HepG2 (cell line): ENCODE data around the gene HID1. TPM values are rescaled to one million over a fixed set of nuclear protein-coding genes. Genes with fewer than 3 reads are reported as not detected.

Source experiments
- ARID2 ChIP-seq: sonication (generic); formaldehyde crosslinking; IDR thresholded peaks from 2 replicates; pipeline ENCODE4 v1.8.1; 2022; ENCODE audit warnings: mild to moderate bottlenecking, missing genetic modification reagents, borderline replicate concordance
- ATF7 ChIP-seq, 2 experiments: fragments of 450-650 bp in 1 of 2; sonication (generic) in 1 of 2; formaldehyde crosslinking in 1 of 2; IDR thresholded peaks; 2 replicates each; pipeline versions ENCODE4 v1.4.0 to v1.6.1; 2016 to 2020; ENCODE audit warnings: antibody characterized with exemption in 1 of 2, mild to moderate bottlenecking in 1 of 2, missing genetic modification reagents in 1 of 2
- BCL3 ChIP-seq: sonication (generic); formaldehyde crosslinking; IDR thresholded peaks from 2 replicates; pipeline ENCODE4 v1.5.1; 2020; ENCODE audit warnings: mild to moderate bottlenecking, missing genetic modification reagents, moderate library complexity
- BHLHE40 ChIP-seq: IDR thresholded peaks from 2 replicates; pipeline ENCODE4 v1.6.1; 2011; ENCODE audit warnings: low read length, improper control_type of control experiment
- DRAP1 ChIP-seq: IDR thresholded peaks from 2 replicates; pipeline ENCODE4 v1.6.1; 2016; ENCODE audit warnings: missing genetic modification reagents, missing compliant biosample characterization
- FOXA3 ChIP-seq: IDR thresholded peaks from 2 replicates; pipeline ENCODE4 v1.6.1; 2016; ENCODE audit warnings: missing genetic modification reagents, missing compliant biosample characterization
- GLI4 ChIP-seq: sonication (generic); formaldehyde crosslinking; IDR thresholded peaks from 2 replicates; pipeline ENCODE4 v1.5.1; 2020; ENCODE audit warnings: missing genetic modification reagents, mild to moderate bottlenecking, moderate library complexity, borderline replicate concordance
- HMG20B ChIP-seq: conservative IDR thresholded peaks from 2 replicates; pipeline ENCODE4 v1.6.1; 2016; ENCODE audit warnings: missing genetic modification reagents, missing compliant biosample characterization
- HNF4G ChIP-seq, 2 experiments: sonication (generic) in 1 of 2; formaldehyde crosslinking in 1 of 2; IDR thresholded peaks; 2 replicates each; pipeline versions ENCODE4 v1.4.0 to v1.6.1; 2011 to 2020; ENCODE audit warnings: borderline replicate concordance in 2 of 2, low read depth in 2 of 2, mild to moderate bottlenecking in 2 of 2, low read length in 1 of 2, missing genetic modification reagents in 1 of 2, moderate library complexity in 1 of 2
- HOMEZ ChIP-seq: IDR thresholded peaks from 2 replicates; pipeline ENCODE4 v1.6.1; 2016; ENCODE audit warnings: low read depth
- MAX ChIP-seq: IDR thresholded peaks from 2 replicates; pipeline ENCODE4 v1.6.1; 2012; ENCODE audit warnings: inconsistent platforms
- MLLT10 ChIP-seq: sonication (generic); formaldehyde crosslinking; IDR thresholded peaks from 2 replicates; pipeline ENCODE4 v1.4.0; 2020; ENCODE audit warnings: missing genetic modification reagents
- NCOA5 ChIP-seq: sonication (generic); formaldehyde crosslinking; IDR thresholded peaks from 2 replicates; pipeline ENCODE4 v1.4.0; 2020; ENCODE audit warnings: missing genetic modification reagents
- NPAS2 ChIP-seq: sonication (generic); formaldehyde crosslinking; IDR thresholded peaks from 2 replicates; pipeline ENCODE4 v1.8.0; 2022; ENCODE audit warnings: mild to moderate bottlenecking, missing genetic modification reagents, borderline replicate concordance
- POGZ ChIP-seq: sonication (generic); formaldehyde crosslinking; IDR thresholded peaks from 2 replicates; pipeline ENCODE4 v1.4.0; 2020; ENCODE audit warnings: mild to moderate bottlenecking, missing genetic modification reagents
- RBFOX2 ChIP-seq: fragments of 200-400 bp; formaldehyde crosslinking; IDR thresholded peaks from 2 replicates; pipeline ENCODE4 v1.6.1; 2017; ENCODE audit warnings: low read depth, mild to moderate bottlenecking, low read length
- SIX4 ChIP-seq: sonication (generic); formaldehyde crosslinking; IDR thresholded peaks from 2 replicates; pipeline ENCODE4 v1.4.0; 2020; ENCODE audit warnings: missing genetic modification reagents
- SNAPC2 ChIP-seq: sonication (generic); formaldehyde crosslinking; IDR thresholded peaks from 2 replicates; pipeline ENCODE4 v1.8.1; 2022; ENCODE audit warnings: mild to moderate bottlenecking, missing genetic modification reagents
- TCF12 ChIP-seq, 2 experiments: fragments of 450-650 bp in 1 of 2; sonication (generic) in 1 of 2; formaldehyde crosslinking in 1 of 2; IDR thresholded peaks; 2 replicates each; pipeline versions ENCODE4 v1.6.1 to v1.8.0; 2017 to 2022; ENCODE audit warnings: antibody characterized with exemption in 1 of 2, mild to moderate bottlenecking in 1 of 2, missing genetic modification reagents in 1 of 2, moderate library complexity in 1 of 2
- THAP7 ChIP-seq: sonication (generic); formaldehyde crosslinking; IDR thresholded peaks from 2 replicates; pipeline ENCODE4 v1.8.1; 2023; ENCODE audit warnings: mild to moderate bottlenecking, missing genetic modification reagents
- TMF1 ChIP-seq: sonication (generic); formaldehyde crosslinking; IDR thresholded peaks from 2 replicates; pipeline ENCODE4 v1.8.1; 2022; ENCODE audit warnings: low read depth, missing genetic modification reagents
- ZNF331 ChIP-seq: sonication (generic); formaldehyde crosslinking; IDR thresholded peaks from 2 replicates; pipeline ENCODE4 v1.4.0; 2020; ENCODE audit warnings: missing genetic modification reagents
- ZNF556 ChIP-seq: sonication (generic); formaldehyde crosslinking; IDR thresholded peaks from 2 replicates; pipeline ENCODE4 v1.4.0; 2020; ENCODE audit warnings: mild to moderate bottlenecking, missing genetic modification reagents, borderline replicate concordance
- ZNF737 ChIP-seq: sonication (generic); formaldehyde crosslinking; IDR thresholded peaks from 2 replicates; pipeline ENCODE4 v1.5.0; 2020; ENCODE audit warnings: missing genetic modification reagents, mild to moderate bottlenecking, borderline replicate concordance
- ZNF792 ChIP-seq: IDR thresholded peaks from 2 replicates; pipeline ENCODE4 v1.6.1; 2016
- ZNF841 ChIP-seq: sonication (generic); formaldehyde crosslinking; IDR thresholded peaks from 2 replicates; pipeline ENCODE4 v1.8.1; 2023; ENCODE audit warnings: missing genetic modification reagents, borderline replicate concordance
- ZNF883 ChIP-seq: sonication (generic); formaldehyde crosslinking; IDR thresholded peaks from 2 replicates; pipeline ENCODE4 v1.5.1; 2020; ENCODE audit warnings: mild to moderate bottlenecking, missing genetic modification reagents; ENCODE audit errors: not compliant biosample characterization
- polyA plus RNA-seq, 8 experiments: library from polyadenylated mRNA; depleted of rRNA in 3 of 8; stranded (reverse) in 7 of 8; unstranded in 1 of 8; fragments of >200 nt; fragmentation: Illumina TruSeq in 4 of 8; extraction: Trizol in 4 of 8; gene quantifications; 2 replicates each; pipeline versions ENCODE4 v1.2.1 to v1.2.3, GENCODE V29; 2011 to 2016; ENCODE audit warnings: low read depth in 4 of 8, missing spikeins in 1 of 8, mixed read lengths in 1 of 8; ENCODE audit not compliant: insufficient read depth in 1 of 8
- total RNA-seq, 5 experiments: library from RNA; depleted of rRNA; stranded (reverse); fragments of >200 nt; fragmentation: Illumina TruSeq; extraction: Trizol; gene quantifications; 2 replicates each; pipeline ENCODE4 v1.2.3, GENCODE V29; 2016; ENCODE audit warnings: low read depth in 1 of 5

Gene HID1
- total and polyA plus RNA-seq, 2 of the 13 experiments (the other 11 are each of a cell fraction or from before 2014, with no cell fraction given) = 2.1 to 10.6 TPM

GRCh38 chr17:75011401-75012095 is 39.0 kb upstream of the HID1 start (continued):
- TF ChIP-seq GLI4 (CRISPR knock-in tag) = no peak
- no peak for TF ChIP-seq ZNF737 (CRISPR knock-in tag)
- no peak for TF ChIP-seq THAP7 (CRISPR knock-in tag)
- no peak for TF ChIP-seq SIX4 (CRISPR knock-in tag)
- no peak for TF ChIP-seq HMG20B (CRISPR knock-in tag)
- TF ChIP-seq HOMEZ = no peak
- peak; percentile 48; the same call in 1 of the 2 replicates for TF ChIP-seq ZNF331
- no peak for TF ChIP-seq ZNF841 (CRISPR knock-in tag)
- no peak for TF ChIP-seq RBFOX2
- TF ChIP-seq ZNF883 (CRISPR knock-in tag) = no peak
- no peak for TF ChIP-seq TMF1 (CRISPR knock-in tag)
- TF ChIP-seq NPAS2 (CRISPR knock-in tag) = 0 out of 2 replicates have a peak, but pooled peaks have one; percentile 7
- TF ChIP-seq BCL3 (CRISPR knock-in tag) = no peak
- no peak for TF ChIP-seq MLLT10 (CRISPR knock-in tag)
- no peak for TF ChIP-seq FOXA3 (CRISPR knock-in tag)
- 0 out of 2 replicates have a peak, but pooled peaks have one; percentile 40 for TF ChIP-seq DRAP1 (CRISPR knock-in tag)
- no peak for TF ChIP-seq POGZ
- no peak for TF ChIP-seq SNAPC2 (CRISPR knock-in tag)
- TF ChIP-seq ZNF556 (CRISPR knock-in tag) = no peak
- 0 out of 2 replicates have a peak, but pooled peaks have one; percentile 23 for TF ChIP-seq MAX
- TF ChIP-seq NCOA5 (CRISPR knock-in tag) = no peak
- no peak for TF ChIP-seq ZNF792 (CRISPR knock-in tag)
- TF ChIP-seq ATF7 (IDR thresholded peaks at IDR 0.05) = no peak
- TF ChIP-seq ATF7 (CRISPR knock-in tag; IDR thresholded peaks at IDR 0.05) = no peak
- TF ChIP-seq TCF12 (IDR thresholded peaks at IDR 0.05) = no peak
- no peak for TF ChIP-seq TCF12 (CRISPR knock-in tag; IDR thresholded peaks at IDR 0.05)
- TF ChIP-seq BHLHE40 = 0 out of 2 replicates have a peak, but pooled peaks have one; percentile 14
- no peak for TF ChIP-seq ARID2 (CRISPR knock-in tag)
- TF ChIP-seq HNF4G (IDR thresholded peaks at IDR 0.05; ENCODE audit: borderline replicate concordance, low read depth, low read length) = no peak
- no peak for TF ChIP-seq HNF4G (CRISPR knock-in tag; IDR thresholded peaks at IDR 0.05; ENCODE audit: borderline replicate concordance, low read depth)
